DND-41 (cell line): ENCODE results near the gene APC.

Source experiments
- ATAC-seq: fragments of 200-7000 bp; cut with Tn5 transposase; 3 replicates; pipeline ENCODE4 v1.9.1; 2021; ENCODE audit warnings: low read depth; ENCODE audit not compliant: insufficient read depth
- DNase-seq: peaks from one replicate; pipeline ENCODE4 v3.0.0-alpha.2; 2020
- H2AFZ ChIP-seq: 2 replicates; pipeline ENCODE4 v1.6.0; 2012; ENCODE audit warnings: low read depth, low read length
- H3K27ac ChIP-seq: 2 replicates; pipeline ENCODE4 v1.5.1; 2012; ENCODE audit warnings: low read length, inconsistent platforms
- H3K27me3 ChIP-seq: fragments of 200-600 bp; sonication (generic); 2 replicates; pipeline ENCODE4 v1.6.0; 2012; ENCODE audit warnings: low read length, mild to moderate bottlenecking, inconsistent platforms; ENCODE audit not compliant: insufficient read depth, poor library complexity
- H3K36me3 ChIP-seq: 2 replicates; pipeline ENCODE4 v1.5.1; 2012; ENCODE audit warnings: low read length, inconsistent platforms; ENCODE audit not compliant: insufficient read depth
- H3K4me1 ChIP-seq: 2 replicates; pipeline ENCODE4 v1.5.1; 2012; ENCODE audit warnings: mild to moderate bottlenecking, low read length; ENCODE audit not compliant: insufficient read depth
- H3K4me2 ChIP-seq: 2 replicates; pipeline ENCODE4 v1.6.0; 2012; ENCODE audit warnings: mild to moderate bottlenecking, moderate library complexity, low read length, inconsistent platforms; ENCODE audit not compliant: insufficient read depth
- H3K4me3 ChIP-seq, 2 experiments: fragments of 200-600 bp in 1 of 2; shearing (Covaris generic) in 1 of 2; 2 replicates each; pipeline ENCODE4 v1.5.1; 2012 to 2016; ENCODE audit warnings: inconsistent platforms in 2 of 2, low read length in 2 of 2, mild to moderate bottlenecking in 2 of 2, low read depth in 1 of 2, moderate library complexity in 1 of 2
- H3K79me2 ChIP-seq: 2 replicates; pipeline ENCODE4 v1.6.0; 2012; ENCODE audit warnings: low read length, inconsistent platforms; ENCODE audit not compliant: insufficient read depth
- H3K9ac ChIP-seq: 2 replicates; pipeline ENCODE4 v1.6.0; 2012; ENCODE audit warnings: low read depth, mild to moderate bottlenecking, inconsistent platforms, low read length, moderate library complexity
- H3K9me3 ChIP-seq: 2 replicates; pipeline ENCODE4 v1.5.1; 2012; ENCODE audit warnings: low read length, moderate library complexity, mild to moderate bottlenecking, inconsistent platforms; ENCODE audit not compliant: insufficient read depth, severe bottlenecking
- H4K20me1 ChIP-seq: 2 replicates; pipeline ENCODE4 v1.6.0; 2012; ENCODE audit warnings: low read length; ENCODE audit not compliant: insufficient read depth
- CTCF ChIP-seq: IDR thresholded peaks from 2 replicates; pipeline ENCODE4 v1.5.1; 2012; ENCODE audit warnings: borderline replicate concordance, low read length, moderate library complexity, mild to moderate bottlenecking; ENCODE audit not compliant: poor library complexity, severe bottlenecking; ENCODE audit errors: extremely low read depth
- EZH2 ChIP-seq: IDR thresholded peaks from 3 replicates; pipeline ENCODE4 v1.6.1; 2012; ENCODE audit warnings: borderline replicate concordance, low read depth, mild to moderate bottlenecking, moderate library complexity, low read length, inconsistent platforms; ENCODE audit not compliant: severe bottlenecking

Gene APC

GRCh38 chr5:112737463-112738190 is at the start of gene APC:
Gene APC, plus strand, starts transcription at chr5:112737885. Its CDS starts 17,006 bp downstream, at chr5:112754891.
- peaks cover 58% of the 10 kb centered on the region for H3K79me2 ChIP-seq
- H3K4me3 ChIP-seq: peak within 1 kb of the TSS; percentile 45 to 77; a peak in 3 of 4 replicates
- no peaks in the 10 kb centered on the region for H3K27me3 ChIP-seq
- peaks cover 34% of the 10 kb centered on the region for H3K4me1 ChIP-seq
- H4K20me1 ChIP-seq: no peaks in the 10 kb centered on the region
- peak within 1 kb of the TSS; percentile 68 for H3K4me2 ChIP-seq
- TF ChIP-seq EZH2 (no peak), CTCF (peak; percentile 16)
- peak within 1 kb of the TSS; percentile 57 for H3K9ac ChIP-seq
- ATAC-seq: peak; percentile 98
- H3K36me3 ChIP-seq: no peaks in the 10 kb centered on the region
- peak; percentile 90 for DNase-seq
- peak within 1 kb of the TSS; percentile 69 for H3K27ac ChIP-seq
- H2AFZ ChIP-seq: peak within 1 kb of the TSS; percentile 84
- H3K9me3 ChIP-seq: no peaks in the 10 kb centered on the region

GRCh38 chr5:112689155-112689909 is 48.4 kb upstream of the APC start:
- Histone ChIP-seq H3K27me3 (peaks cover 5% of the 10 kb centered on the region), H4K20me1 (no peaks in the 10 kb centered on the region), H3K36me3 (no peaks in the 10 kb centered on the region), H3K9ac (no peak overlapping the region), H3K4me2 (no peak overlapping the region), H3K4me1 (0 out of 2 replicates have a peak, but pooled peaks cover 2% of the 10 kb centered on the region), H3K79me2 (no peaks in the 10 kb centered on the region), H3K27ac (no peak overlapping the region), H2AFZ (no peak overlapping the region), H3K9me3 (no peaks in the 10 kb centered on the region), H3K4me3 (no peak overlapping the region)
- ATAC-seq (peak; percentile 60; the same call in 1 of the 3 replicates), DNase-seq (no peak)
- TF ChIP-seq EZH2 (no peak), CTCF (no peak)

GRCh38 chr5:112690605-112691338 is 46.9 kb upstream of the APC start:
- no peak; the same call in 2 of the 3 replicates for ATAC-seq
- Histone ChIP-seq H3K4me2 (no peak overlapping the region), H3K4me1 (peaks cover 11% of the 10 kb centered on the region), H2AFZ (no peak overlapping the region), H3K36me3 (no peaks in the 10 kb centered on the region), H3K9me3 (no peaks in the 10 kb centered on the region), H3K9ac (no peak overlapping the region), H3K27me3 (peaks cover 5% of the 10 kb centered on the region), H4K20me1 (no peaks in the 10 kb centered on the region), H3K4me3 (no peak overlapping the region), H3K79me2 (no peaks in the 10 kb centered on the region), H3K27ac (no peak overlapping the region)
- TF ChIP-seq EZH2 (no peak), CTCF (no peak)
- DNase-seq: no peak
